GM12873 (cell line): Measurements from ENCODE around the gene RAP1GAP2.

Experiments
- CTCF ChIP-seq: IDR thresholded peaks from 2 replicates; pipeline ENCODE4 v1.5.1; 2012; ENCODE audit warnings: low read depth, mild to moderate bottlenecking, moderate library complexity, low read length, control low read depth; ENCODE audit not compliant: insufficient read depth; ENCODE audit errors: missing control alignments

RAP1GAP2 gene

GRCh38 chr17:2911035-2911754 is 115.0 kb downstream of the RAP1GAP2 start:
- TF ChIP-seq CTCF: no peak

DNA sequence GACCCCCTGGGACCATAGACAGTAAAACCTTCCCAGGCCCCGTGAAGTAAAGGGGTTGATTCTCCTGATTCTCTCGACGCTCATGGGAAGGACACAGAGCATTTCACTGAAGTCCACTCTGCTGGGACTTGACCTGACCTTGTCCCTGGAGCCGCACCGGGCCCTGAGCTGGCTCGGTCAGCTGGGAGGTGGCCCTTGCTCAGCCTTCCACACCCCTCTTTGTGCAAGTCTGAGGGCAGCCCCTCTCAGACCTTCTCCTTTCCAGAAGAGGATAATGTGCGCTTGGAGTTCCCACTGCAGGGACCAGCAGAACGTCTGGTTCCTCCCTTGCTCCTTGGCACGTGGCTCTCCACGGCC is 115.5 kb downstream of the RAP1GAP2 start:
- no peak for TF ChIP-seq CTCF

DNA sequence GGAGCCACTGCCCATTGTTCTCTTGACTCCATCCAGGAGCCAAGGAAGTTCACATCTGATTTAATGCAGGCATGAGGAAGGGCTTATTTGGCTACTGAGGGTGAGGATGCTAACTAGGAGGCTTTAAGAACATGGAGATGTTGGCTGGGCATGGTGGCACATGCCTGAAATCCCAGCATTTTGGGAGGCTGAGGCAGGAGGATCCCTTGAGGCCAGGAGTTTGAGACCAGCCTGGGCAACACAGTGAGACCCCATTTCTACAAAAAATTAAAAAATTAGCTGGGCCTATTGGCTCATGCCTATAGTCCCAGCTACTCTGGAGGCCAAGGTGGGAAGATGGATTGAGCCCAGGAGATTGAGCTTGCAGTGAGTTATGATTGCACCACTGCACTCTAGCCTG is 116.5 kb downstream of the RAP1GAP2 start:
- no peak for TF ChIP-seq CTCF

GRCh38 chr17:2916461-2916860 is 120.2 kb downstream of the RAP1GAP2 start:
- TF ChIP-seq CTCF: no peak

- TF ChIP-seq CTCF: no peak
These were observed 125.2 kb downstream of the RAP1GAP2 start for GRCh38 chr17:2921443-2921842.

DNA sequence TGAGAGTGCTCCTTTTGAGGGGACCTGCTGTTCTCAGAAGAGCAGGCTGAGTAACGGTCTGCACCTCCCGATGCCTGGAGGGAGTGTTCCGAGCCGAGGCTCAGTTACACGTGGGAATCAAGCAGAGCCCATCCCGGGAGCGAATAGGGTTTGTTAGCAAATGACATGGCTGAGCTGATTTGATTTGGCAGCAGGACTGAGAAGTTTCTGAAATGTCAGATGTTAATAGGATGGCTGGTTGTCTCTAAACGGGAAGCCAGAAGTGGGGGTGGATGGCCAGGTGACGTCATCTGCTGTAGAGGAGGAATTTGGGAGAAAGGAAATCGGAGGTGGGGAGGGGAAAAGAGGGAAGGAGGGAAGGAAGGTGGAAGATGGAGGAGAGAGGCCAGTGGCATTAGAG is 128.0 kb downstream of the RAP1GAP2 start:
- no peak for TF ChIP-seq CTCF

DNA sequence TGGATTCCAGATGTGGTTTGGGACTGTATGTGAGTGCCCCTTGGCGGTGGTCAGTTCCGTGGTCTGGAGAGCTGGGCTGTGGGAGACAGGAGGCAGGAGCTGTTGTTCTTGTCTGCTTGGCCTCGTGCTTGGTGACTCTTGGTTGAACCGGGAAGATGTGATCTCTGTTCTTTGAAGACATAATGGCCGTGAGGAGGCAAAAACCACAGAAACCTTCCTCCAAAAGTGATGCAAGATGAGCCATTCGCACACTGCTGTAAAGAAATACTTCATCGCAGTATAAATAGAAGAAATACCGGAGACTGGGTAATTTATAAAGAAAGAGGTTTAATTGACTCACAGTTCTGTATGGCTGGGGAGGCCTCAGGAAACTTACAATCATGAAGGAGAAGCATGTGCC is 128.8 kb downstream of the RAP1GAP2 start:
- TF ChIP-seq CTCF: no peak
